HFFc6 (cell line): ENCODE measurements around the gene EMX1. TPM values are rescaled to one million over a fixed set of nuclear protein-coding genes. Genes with fewer than 3 reads are reported as not detected.

ENCODE experiments used
- DNase-seq: peaks from one replicate; pipeline ENCODE4 v3.0.0-alpha.2; 2018
- H3K27ac Mint-ChIP-seq: 2 replicates; pipeline ENCODE4 v1.8.0; 2020; ENCODE audit warnings: mild to moderate bottlenecking, mixed read lengths
- H3K27me3 Mint-ChIP-seq: 2 replicates; pipeline ENCODE4 v1.8.0; 2021; ENCODE audit warnings: mild to moderate bottlenecking, moderate library complexity, mixed read lengths; ENCODE audit not compliant: insufficient read depth
- H3K36me3 Mint-ChIP-seq: 2 replicates; pipeline ENCODE4 v1.8.0; 2021; ENCODE audit warnings: low read depth, mixed read lengths
- H3K4me1 Mint-ChIP-seq: 2 replicates; pipeline ENCODE4 v1.8.0; 2020; ENCODE audit warnings: low read depth, mixed read lengths
- H3K4me3 Mint-ChIP-seq: 2 replicates; pipeline ENCODE4 v1.8.0; 2020; ENCODE audit warnings: mild to moderate bottlenecking, moderate library complexity, mixed read lengths
- H3K9me3 Mint-ChIP-seq: 2 replicates; pipeline ENCODE4 v1.8.0; 2020; ENCODE audit warnings: mild to moderate bottlenecking, mixed read lengths
- total RNA-seq, 6 experiments: library from RNA; stranded (reverse); fragmentation: NEBNext Ultra II Directional; extraction: Animal tissue kit (Norgen Biotek cat#: 25700); gene quantifications; 2 replicates in 1 of 6; 3 replicates in 5 of 6; pipeline ENCODE4 v1.2.3, GENCODE V29; 2021
- TF ChIP-seq, protein P1 (sequence below): fragments of 200-600 bp; sonication (generic); IDR thresholded peaks from 2 replicates; pipeline ENCODE4 v1.5.0; 2021; ENCODE audit warnings: antibody characterized with exemption, mild to moderate bottlenecking

Gene EMX1
- total RNA-seq, 6 experiments from 2014 or later, result not detected

DNA sequence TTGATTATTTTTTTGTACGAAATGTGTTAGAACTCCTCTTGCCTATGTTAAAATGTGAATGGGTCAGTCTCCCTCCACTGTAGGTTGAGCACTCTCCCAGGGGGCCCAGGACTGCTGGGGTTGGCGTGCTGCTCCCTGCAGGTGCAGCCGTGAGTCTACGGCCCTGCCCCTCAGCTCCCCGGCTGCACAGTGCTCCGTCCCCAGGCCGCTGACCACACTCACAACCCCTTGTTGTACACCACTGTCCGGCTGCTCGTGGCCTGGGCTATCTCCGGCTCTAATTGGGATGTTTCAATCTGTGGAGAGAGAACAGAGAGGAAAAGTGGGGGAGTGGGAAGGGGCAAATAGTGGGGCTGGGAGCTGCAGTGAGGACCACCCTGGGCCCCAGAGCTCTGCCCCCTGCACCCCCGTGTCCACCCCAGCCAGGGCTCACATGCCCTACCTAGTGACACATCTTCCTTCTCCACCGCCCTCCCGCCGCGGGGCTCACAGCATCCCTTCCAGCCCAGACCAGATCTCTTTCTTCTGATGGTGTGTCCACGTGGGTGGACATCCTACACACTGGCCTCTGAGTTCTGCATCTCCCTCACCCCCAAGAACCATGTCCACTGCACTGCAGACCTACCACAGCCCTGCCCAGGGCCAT lies 27.6 kb downstream of the EMX1 start:
- peaks cover 3% of the 10 kb centered on the region for H3K27me3 Mint-ChIP-seq
- no peak overlapping the region for H3K27ac Mint-ChIP-seq
- TF ChIP-seq, protein P1, sequence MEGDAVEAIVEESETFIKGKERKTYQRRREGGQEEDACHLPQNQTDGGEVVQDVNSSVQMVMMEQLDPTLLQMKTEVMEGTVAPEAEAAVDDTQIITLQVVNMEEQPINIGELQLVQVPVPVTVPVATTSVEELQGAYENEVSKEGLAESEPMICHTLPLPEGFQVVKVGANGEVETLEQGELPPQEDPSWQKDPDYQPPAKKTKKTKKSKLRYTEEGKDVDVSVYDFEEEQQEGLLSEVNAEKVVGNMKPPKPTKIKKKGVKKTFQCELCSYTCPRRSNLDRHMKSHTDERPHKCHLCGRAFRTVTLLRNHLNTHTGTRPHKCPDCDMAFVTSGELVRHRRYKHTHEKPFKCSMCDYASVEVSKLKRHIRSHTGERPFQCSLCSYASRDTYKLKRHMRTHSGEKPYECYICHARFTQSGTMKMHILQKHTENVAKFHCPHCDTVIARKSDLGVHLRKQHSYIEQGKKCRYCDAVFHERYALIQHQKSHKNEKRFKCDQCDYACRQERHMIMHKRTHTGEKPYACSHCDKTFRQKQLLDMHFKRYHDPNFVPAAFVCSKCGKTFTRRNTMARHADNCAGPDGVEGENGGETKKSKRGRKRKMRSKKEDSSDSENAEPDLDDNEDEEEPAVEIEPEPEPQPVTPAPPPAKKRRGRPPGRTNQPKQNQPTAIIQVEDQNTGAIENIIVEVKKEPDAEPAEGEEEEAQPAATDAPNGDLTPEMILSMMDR, result no peak
- no peaks in the 10 kb centered on the region for H3K36me3 Mint-ChIP-seq
- DNase-seq, result no peak
- peaks cover 22% of the 10 kb centered on the region for H3K4me1 Mint-ChIP-seq
- H3K9me3 Mint-ChIP-seq, result no peaks in the 10 kb centered on the region
- no peak overlapping the region for H3K4me3 Mint-ChIP-seq

DNA sequence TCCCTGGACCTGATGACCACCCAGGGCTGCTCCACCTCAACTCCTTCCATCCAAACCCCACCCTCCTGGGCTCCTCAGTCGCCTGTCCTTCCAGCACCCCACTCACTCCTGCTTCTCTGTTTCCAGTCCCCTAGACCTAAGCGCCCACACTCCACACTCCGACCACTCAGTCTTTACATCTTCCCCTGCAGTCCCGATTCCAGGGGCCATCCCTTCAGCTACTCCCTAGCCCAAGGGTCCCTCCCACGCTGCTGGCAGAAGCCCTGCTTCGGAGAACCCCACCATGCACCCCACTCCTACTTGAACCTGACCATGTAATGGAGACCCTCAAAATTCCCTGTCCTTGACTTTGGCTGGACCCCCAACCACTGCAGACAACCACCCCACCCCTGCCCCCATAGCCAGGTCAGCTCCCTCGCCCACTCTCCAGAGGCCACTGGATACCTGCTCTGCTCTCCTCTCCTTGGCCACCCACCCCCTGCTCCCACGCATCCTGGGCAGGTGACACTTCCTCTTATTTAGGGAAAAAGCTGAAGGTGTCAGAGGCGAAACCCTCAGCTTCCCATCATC lies 28.2 kb downstream of the EMX1 start:
- H3K27ac Mint-ChIP-seq, result no peak overlapping the region

DNA sequence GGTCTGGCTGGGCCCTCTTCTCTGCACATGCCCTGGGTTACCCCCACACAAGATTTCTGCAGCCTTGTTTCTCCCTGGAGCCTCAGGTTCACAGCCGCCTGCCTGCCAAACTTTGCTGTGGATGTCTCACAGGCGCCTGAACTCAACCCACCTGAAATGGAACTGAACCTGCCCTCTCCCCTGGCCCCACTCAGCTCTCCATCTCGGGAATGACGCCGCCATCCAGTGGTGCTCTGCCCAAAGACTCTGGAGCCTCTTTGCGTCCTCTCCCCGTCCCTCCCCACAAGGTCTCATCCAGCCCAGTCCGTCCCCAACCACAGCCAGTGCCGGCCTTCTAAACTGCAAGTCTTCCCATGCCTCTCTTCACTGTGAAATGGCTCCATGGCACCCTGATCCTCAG lies 29.1 kb downstream of the EMX1 start:
- H3K36me3 Mint-ChIP-seq, result no peaks in the 10 kb centered on the region
- TF ChIP-seq, protein P1, result no peak
- no peak overlapping the region for H3K4me3 Mint-ChIP-seq
- H3K4me1 Mint-ChIP-seq, result peaks cover 11% of the 10 kb centered on the region
- no peak overlapping the region for H3K27ac Mint-ChIP-seq
- H3K9me3 Mint-ChIP-seq, result no peaks in the 10 kb centered on the region
- no peak for DNase-seq
- peaks cover 3% of the 10 kb centered on the region for H3K27me3 Mint-ChIP-seq

More for the DNA sequence above, 28.2 kb downstream of the EMX1 start:
- Mint-ChIP-seq H3K4me3 (no peak overlapping the region), H3K36me3 (no peaks in the 10 kb centered on the region), H3K27me3 (peaks cover 3% of the 10 kb centered on the region), H3K4me1 (peaks cover 20% of the 10 kb centered on the region), H3K9me3 (no peaks in the 10 kb centered on the region)
- DNase-seq, result no peak
- TF ChIP-seq, protein P1, result no peak

DNA sequence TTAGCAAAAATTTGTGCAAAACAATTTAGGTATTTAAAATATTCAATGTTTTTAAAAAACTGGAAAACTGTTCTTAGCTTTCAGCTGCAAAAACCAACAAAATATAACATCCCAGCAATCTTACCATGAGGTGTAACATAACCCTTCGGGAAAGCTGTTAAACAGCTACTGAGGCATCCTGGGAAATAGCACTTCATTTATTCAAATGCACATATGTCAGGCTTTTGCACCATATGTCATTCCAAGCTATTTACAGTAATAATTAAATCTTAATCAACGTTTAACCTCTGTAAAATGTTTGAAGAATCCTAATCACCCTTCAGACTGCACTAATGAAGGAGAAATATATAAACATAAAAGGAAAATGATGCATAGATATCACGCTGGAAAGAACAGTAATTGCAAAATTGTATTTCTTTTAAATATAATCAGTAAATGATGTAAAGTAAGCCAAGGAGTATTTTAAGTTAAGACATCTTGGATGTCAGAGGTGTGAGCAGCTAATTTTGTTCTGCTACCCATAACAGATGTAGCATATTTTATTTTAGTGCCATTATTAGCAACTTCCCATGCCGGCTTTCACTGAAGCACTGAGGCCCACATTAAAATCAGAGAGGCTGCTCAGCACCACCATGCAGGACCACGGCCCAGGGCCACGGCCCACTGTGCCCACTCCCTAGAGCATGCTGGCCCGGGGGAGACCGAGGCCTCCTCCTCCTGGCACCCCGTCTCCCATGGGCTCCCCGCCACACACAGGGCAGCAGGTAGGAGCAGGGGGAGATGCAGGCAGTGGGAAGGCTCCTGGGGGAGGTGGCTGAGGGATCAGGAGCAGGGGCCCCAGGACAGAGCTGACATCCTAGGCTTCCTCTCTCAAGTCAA lies 30.9 kb downstream of the EMX1 start:
- Mint-ChIP-seq H3K36me3 (no peaks in the 10 kb centered on the region), H3K9me3 (no peaks in the 10 kb centered on the region), H3K27ac (no peak overlapping the region), H3K4me1 (peaks cover 7% of the 10 kb centered on the region), H3K27me3 (peaks cover 3% of the 10 kb centered on the region), H3K4me3 (no peak overlapping the region)
- no peak for DNase-seq
- TF ChIP-seq, protein P1, result no peak

DNA sequence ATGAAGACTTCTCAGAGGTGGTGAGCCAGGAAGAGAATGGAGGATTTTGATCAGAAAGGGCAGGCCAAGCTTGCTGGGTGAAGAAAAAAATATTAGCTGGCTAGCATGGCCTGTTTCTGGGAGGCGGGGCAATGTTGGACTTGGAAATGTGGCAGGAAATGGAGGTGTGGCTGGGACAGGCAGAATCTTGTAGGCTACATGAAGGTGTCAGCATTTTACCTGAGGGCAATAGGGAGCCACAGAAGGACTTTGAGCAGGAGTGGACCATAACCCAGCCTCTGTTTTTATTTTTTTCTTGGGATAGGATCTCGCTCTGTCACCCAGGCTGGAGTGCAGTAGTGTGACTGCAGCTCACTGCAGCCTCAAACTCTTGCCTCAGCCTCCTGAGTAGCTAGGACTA lies 31.7 kb downstream of the EMX1 start:
- H3K27me3 Mint-ChIP-seq, result peaks cover 3% of the 10 kb centered on the region
- peaks cover 7% of the 10 kb centered on the region for H3K4me1 Mint-ChIP-seq
- H3K4me3 Mint-ChIP-seq, result no peak overlapping the region
- no peak overlapping the region for H3K27ac Mint-ChIP-seq
- TF ChIP-seq, protein P1, result no peak
- DNase-seq, result no peak
- no peaks in the 10 kb centered on the region for H3K36me3 Mint-ChIP-seq
- H3K9me3 Mint-ChIP-seq, result no peaks in the 10 kb centered on the region
